Erythroblast (primary cell): Measurements from ENCODE around the gene RET.
A peak's percentile ranks its signal among the peaks of the same experiment; 100 is the strongest.
"Not testable (repeated sequence)": the region's sequence is repeated elsewhere in the genome, so short reads cannot be mapped to it uniquely, and the experiment has no call there.

Source experiments
- DNase-seq, 2 experiments: peaks; one replicate each; lab custom pipeline; 2025; lab: John Stamatoyannopoulos, UW
- GATA1 ChIP-seq: IDR thresholded peaks from 2 replicates; pipeline ENCODE4 v1.6.1; 2011; ENCODE audit warnings: low read depth, mild to moderate bottlenecking, control low read depth, low read length, moderate library complexity
- POLR2A ChIP-seq: IDR thresholded peaks from 2 replicates; pipeline ENCODE4 v1.6.1; 2011; ENCODE audit warnings: mild to moderate bottlenecking, low read length

Gene RET

DNA sequence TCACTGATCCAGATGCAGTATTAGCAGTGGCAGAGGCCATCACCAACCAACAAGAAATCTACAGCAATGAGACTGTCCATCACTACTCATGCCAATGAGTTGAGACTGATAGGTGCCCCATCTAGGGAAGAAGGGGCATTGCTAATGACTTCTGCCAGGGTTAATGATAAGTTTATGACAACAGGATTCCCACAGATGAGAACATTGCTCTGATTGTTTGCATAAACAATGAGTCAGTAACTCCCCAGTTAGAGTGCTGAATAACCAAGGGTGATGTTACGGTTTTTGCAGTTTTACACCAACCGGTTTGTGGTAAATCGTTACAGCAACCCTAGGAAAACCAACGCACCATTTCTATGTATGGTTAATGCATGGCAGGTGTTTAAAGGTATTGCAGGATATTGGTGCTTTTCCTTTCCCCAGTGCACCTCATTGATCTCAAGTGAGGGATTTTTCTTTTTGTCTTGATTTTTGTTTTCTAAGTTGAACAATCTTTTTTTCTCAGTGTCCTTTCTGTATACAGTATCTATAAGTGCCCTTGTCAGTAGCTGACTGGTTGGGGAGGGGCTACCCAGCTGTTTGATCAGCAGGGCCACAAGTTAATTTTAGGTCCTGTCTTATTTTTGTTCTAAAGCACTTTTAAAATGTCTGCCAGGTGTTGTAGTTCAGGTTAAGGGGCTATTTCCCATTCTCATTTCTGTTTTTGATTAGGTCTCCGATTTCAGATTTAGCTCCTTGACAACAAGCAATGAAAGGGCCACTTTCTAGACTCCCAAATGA is 57.4 kb downstream of the RET start:
- TF ChIP-seq GATA1 (no peak), POLR2A (no peak)
- DNase-seq: no peak

DNA sequence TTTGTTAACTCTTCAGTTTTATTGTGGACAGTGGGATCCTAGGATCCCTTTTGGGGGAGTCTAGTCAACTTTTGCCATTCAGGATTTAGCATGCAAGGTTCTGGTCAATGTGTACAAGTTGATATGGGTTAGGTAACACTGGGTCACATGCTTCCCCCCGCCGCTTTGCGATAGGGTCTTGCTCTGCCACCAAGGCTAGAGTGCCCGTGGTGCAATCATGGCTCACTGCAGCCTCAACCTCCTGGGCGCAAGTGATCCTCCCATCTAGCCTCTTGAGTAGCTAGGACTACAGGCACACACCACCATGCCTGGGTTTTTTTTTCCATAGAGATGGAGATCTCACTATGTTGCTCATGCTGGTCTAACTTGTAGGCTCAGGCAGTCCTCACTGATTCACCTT is 58.2 kb downstream of the RET start:
- DNase-seq: no peak
- TF ChIP-seq POLR2A (no peak), GATA1 (no peak)

DNA sequence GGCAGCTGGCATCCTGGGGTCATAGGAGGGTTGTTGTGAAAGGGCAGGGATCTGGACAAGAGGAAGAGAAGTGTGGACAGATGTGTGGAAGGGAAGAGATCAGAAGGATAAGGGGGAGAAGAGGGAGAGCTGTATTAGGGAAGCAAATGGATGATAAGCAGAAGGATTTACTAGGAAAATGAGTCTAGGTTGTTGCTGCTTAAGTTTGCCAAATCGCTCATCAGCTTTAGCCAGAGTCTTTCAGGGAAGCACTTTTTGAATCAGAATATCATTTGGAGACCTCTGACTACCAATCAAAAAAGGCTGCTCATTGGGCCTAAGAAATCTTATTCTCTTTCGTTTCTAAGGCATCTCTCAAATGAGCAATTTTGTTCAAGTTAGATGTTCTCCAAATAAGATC is 58.8 kb downstream of the RET start:
- no peak for TF ChIP-seq GATA1
- no peak for TF ChIP-seq POLR2A
- no peak for DNase-seq

DNA sequence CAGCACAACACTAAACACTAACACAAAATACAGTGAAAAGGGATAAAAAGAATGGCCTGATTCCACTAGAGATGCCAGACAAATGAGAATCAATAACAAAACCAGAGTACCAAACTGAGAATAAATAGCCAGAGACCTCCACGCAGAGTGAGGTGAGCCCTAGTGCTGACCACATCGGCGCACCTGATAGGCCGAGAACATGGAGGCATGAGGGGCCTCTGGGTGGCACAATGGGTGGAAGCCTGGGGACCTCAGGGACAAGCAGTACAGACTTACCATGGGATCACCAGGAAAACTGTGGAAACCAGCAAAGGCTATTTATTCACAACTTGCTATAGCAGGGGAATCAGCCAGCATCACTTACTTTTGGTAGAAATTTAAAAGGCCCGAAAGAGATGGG is 59.6 kb downstream of the RET start:
- TF ChIP-seq GATA1 (no peak), POLR2A (no peak)
- DNase-seq: no peak

DNA sequence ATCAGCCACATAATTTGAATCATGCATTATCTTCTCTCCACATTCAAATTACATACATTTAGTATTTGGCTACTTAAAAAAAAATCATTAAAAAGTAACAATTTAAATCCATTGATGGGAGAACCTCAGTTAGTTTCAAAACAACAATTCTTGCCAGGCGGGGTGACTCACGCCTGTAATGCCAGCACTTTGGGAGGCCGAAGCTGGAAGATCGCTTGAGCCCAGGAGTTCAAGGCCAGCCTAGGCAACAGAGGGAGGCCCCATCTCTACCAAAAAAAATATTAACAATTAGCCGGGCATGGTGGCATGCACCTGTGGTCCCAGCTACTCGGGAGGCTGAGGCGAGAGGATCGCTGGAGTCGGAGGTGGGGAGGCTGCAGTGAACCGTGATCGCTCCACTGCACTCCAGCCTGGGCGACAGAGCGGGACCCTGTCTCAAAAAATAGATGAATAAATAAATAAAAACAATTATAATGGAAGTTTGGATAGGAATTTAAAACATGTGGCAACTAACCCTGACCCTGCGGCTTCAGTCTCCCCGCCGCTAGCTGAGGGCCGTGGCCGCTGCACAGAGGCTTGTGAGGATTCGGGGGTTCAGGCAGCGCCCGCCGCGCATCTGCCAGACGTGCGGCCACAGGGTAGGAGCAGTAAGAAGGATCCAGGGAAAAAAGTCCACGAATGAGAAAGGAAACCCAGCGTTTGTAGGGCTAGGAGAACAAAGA is 60.3 kb downstream of the RET start:
- DNase-seq: no peak
- TF ChIP-seq POLR2A: no peak
- no peak for TF ChIP-seq GATA1

DNA sequence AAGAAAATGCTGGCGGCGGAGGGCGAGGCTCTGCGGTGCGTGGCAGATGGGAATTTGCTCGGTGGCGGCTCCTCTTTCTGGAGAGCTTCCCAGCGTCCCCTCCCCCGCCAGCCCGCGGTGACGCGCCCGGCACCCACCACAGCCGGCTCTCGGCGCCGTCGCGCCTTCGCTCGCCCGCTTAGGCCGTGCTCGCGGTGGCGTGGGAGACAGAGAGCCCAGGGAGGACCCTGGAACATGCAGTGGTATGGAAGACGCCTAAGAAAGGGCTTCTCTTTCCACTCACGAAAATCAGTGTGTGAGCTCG is 60.8 kb downstream of the RET start:
- peak; percentile 37 to 56 for DNase-seq
- no peak for TF ChIP-seq GATA1
- no peak for TF ChIP-seq POLR2A

DNA sequence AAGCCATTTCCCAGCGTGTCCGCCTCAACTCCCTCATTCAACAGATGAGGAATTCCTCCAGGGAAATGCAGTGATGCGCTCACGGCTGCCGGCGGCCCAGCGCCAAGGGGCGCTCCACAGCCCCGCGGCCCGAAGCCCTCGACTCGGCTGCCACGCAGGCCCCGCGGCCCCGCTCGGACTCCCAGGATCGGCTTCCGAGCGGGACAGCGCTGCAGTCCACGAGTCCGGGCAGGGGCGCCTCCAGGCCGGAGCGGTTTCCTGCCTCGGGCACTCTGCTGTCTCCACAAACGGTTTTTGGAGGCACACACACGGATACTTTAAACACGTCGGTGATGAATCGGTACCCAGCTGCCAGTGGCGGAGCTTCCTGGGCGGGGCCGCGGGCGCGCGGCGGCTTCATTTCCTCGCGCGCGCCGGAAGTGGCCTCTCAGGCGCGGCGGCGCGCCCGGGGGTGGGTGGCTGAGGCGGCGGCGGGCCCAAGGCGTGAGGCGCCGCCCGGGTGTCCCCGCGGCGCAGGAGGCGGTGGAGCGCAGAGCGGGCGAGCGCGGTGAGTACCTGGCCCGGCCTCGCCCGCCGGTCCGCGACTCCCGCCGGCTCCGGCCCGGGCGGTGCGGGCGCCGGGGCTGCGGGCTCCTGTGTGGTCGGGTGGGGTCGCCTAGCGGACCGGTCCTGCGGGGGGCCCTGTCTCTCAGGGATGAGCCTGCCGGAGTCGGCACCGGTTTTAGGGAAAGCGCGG is 61.3 kb downstream of the RET start, which contains the start of gene CSGALNACT2:
TSS of gene CSGALNACT2 (plus strand) at position 425 of the 736 bp plus-strand sequence. CDS start 16,705 bp downstream, outside the sequence.
- no peak for TF ChIP-seq GATA1
- peak; percentile 77 for TF ChIP-seq POLR2A
- peak; percentile 86 to 90 for DNase-seq

DNA sequence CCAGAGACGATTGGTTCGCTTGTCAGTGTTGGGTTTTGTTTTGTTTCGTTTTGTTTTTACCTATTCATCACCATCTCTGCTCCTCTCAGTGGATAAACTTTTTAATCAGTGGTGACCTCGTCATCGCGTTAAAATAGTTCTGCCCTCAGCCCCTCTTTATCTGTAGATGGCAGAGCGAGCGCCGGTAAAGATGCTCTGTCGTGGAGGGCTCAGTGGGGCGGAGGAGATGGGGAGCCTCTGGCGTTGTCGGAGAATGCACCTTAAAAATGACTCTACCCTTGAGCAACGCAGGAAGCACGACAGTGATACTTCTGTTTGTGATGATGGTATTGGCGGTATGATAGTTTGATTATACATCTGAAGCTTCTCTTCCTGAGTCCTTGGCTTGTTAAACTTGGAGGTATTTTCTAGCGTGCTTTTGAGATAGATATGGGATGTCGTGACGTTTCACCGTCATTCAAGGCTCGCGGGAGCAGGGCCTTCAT is 61.9 kb downstream of the RET start:
- peak; percentile 83 to 85 for DNase-seq
- TF ChIP-seq POLR2A (no peak), GATA1 (no peak)

DNA sequence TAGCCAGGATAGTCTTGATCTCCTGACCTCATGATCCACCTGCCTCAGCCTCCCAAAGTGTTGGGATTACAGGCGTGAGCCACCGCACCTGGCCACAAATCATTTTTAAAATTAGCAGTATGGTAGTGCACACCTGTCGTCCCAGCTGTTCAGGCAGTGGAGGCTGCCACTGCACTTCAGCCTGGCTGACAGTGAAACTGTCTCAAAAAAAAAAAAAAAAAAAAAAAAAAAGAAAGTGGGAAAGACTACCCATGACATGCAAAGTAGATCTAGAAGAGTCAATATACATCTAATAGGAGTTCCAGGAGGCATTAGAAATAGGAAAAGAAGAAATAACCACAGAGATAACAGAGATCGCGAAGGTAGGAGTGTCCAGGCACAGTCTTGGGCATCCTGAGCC is 64.6 kb downstream of the RET start:
- no peak for DNase-seq
- TF ChIP-seq GATA1: no peak
- no peak for TF ChIP-seq POLR2A

DNA sequence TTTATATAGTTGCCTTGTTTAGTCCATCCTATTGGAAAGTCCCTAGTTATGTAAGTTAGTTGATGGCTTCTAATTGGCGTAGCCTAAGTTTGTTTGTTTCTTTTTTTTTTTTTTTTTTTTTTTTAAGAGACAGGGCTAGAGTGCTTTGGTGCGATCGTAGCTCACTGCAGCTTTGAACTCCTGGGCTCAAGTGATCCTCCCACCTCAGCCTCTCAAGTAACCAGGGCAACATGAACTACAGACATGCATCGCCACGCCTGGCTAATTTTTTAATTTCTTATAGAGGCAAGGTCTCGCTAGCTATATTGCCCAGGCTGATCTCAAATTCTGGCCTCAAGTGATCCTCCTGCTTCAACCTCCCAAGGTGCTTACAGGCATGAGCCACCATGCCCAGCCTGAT is 68.4 kb downstream of the RET start:
- DNase-seq: no peak

DNA sequence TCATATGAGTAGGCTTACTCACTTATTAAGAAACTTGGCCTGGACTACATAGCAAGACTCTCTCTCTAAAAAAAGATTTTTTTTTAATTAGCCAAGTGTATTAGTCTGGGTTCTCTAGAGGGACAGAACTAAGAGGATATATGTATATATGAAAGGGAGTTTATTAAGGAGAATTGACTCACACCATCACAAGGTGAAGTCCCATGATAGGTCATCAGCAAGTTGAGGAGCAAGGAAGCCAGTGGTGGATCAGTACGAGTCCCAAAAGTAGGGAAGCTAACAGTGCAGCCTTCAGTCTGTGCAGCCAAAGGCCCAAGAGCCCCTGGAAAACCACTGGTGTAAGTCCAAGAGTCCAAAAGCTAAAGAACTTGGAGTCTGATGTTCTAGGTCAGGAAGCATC is 69.1 kb downstream of the RET start:
- not testable (repeated sequence) for DNase-seq

More for the DNA sequence above, 68.4 kb downstream of the RET start:
- TF ChIP-seq GATA1: no peak
- TF ChIP-seq POLR2A: no peak

DNA sequence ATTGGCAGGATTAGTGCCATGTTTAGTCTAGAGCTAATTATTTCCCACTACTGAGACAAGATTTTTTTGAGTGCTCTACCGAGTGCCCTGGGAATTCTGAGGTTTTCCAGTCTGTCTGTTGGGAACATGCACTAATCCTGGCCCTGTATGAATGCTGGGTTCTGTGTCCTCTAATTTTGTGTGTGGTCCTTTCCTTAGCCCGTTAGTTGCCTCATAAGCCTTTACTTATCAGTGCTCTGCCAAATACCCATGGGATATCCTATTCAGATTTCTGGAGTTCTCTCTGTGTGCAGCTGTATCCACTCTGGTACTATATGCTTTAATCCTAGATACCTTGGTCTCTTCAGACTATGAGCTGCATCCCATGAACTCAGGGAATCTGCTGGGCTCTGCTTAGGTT is 74.5 kb downstream of the RET start:
- DNase-seq: no peak
- TF ChIP-seq POLR2A: no peak
- TF ChIP-seq GATA1: no peak

DNA sequence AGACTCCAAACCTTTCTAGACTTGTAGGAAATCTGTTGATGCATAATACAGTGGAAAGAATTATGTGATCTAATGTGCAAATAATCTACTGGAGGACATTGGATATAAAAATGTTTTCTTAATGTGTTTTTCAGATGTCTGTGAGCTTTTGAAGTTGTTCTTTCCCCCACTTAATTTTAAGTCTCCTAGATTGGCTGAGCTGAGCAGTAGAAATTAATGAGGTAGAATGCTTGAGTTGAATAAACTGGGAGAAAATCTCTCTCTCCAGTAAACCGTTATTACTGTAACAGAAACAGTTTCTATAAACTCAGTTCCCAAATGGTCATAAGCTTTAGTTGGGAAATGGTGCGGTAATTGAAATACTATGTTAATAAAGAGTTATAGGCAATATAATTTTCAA is 77.0 kb downstream of the RET start:
- no peak for DNase-seq
- no peak for TF ChIP-seq GATA1
- TF ChIP-seq POLR2A: no peak

DNA sequence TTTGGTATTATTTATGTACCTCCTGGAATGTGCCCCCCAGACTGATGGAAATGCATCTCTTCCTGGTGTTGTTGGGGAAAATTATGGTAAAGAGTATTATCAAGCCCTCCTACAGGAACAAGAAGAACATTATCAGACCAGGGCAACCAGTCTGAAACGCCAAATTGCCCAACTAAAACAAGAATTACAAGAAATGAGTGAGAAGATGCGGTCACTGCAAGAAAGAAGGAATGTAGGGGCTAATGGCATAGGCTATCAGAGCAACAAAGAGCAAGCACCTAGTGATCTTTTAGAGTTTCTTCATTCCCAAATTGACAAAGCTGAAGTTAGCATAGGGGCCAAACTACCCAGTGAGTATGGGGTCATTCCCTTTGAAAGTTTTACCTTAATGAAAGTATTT is 78.4 kb downstream of the RET start:
- TF ChIP-seq GATA1 (no peak), POLR2A (no peak)
- DNase-seq: no peak

DNA sequence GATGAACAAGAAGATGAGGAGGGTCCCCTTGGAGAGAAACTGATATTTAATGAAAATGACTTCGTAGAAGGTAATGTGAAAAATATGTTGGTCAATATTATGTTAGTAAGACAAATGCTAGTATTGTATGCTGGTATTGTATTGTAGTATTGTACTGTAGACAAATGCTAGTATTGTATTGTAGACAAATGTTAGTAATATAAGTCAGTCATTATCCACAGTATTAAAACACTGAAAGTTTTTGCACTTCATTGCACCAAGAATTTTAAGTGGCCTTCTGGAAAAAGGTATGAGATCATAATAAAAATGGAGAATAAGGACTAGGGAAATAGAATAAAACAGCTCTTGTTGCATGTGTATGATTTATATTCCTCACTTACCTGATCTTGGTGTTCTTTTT is 78.9 kb downstream of the RET start:
- no peak for TF ChIP-seq POLR2A
- no peak for TF ChIP-seq GATA1
- no peak for DNase-seq
